ENCODE data around the gene PRKCH.
A peak's percentile ranks its signal among the peaks of the same experiment; 100 is the strongest.

GRCh38 chr14:61568572-61569011 is 247.2 kb downstream of the PRKCH start:
- TF ChIP-seq CTCF (conservative IDR thresholded peaks at IDR 0.05; ENCODE audit: low read length) (peak; percentile 65), EZH2phosphoT487 (IDR thresholded peaks at IDR 0.05; ENCODE audit: borderline replicate concordance, low read depth, low read length) (no peak)
